Activated CD8-positive, alpha-beta memory T cell treated with anti-CD3 and anti-CD28 coated beads, Interleukin-2, amount 50 U/mL, for 4 hours (primary cell): ENCODE data around the gene SLC6A7.

Source experiments
- DNase-seq: peaks from one replicate; pipeline ENCODE4 v3.0.0-alpha.2; 2020

Gene SLC6A7

DNA sequence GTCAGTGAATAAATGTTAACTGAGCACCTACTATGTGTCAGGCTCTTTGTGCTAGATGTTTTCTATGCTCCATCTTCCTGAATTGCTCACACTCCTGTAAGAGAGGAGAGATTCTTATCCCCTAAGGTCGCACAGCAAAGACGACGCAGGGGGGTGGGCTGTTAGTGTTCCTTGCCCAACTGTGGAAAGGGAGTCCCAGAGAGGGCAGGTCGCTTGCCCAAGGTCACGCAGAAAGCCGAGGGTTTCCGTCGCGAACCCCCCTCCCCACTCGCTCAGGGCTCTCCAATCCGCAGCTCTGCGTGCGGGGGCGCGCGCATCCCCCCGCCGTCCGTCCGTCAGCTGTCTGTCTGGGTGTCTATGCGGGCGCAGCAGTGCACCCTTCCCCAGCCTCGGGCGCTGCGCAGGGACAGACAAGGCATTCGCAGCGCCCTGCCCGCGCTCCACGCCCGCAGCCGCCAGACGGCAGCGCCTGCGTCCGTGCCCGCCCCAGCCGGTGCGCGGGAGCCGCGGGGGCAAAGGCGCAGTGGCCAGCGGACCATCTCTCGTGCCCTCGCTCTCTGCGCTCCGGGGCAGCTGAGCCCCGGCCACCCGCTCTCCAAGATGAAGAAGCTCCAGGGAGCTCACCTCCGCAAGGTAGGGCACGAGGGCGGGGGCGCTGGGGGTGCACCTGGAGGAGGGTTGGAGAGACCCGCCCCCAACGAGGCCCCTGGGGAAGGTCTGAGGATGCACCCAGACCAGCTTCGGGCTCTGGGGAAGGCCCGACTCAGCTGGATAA lies at the start of gene SLC6A7:
Gene SLC6A7 (plus strand): TSS at position 335 of the 775 bp plus-strand sequence. CDS start 266 bp downstream, at position 601.
- no peak for DNase-seq

DNA sequence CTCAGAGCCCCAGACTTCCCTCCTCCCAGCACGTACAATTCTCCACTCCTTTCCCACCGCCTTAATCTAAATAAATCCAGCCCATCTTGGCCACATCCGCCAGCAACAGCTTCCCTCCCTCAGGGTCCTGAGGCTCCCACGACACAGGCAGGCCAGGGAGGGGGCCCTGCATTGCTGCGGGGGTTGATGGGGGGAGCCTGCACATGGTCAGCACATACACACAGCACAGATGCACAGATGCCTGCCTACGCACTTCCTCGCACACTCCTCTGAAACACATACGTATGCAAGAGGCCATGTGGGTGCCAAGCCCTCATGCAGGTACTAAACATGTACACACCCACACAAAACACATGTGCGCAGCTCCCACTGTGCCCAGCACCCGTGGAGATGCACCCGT lies 49.0 kb upstream of the SLC6A7 start:
- DNase-seq = no peak

DNA sequence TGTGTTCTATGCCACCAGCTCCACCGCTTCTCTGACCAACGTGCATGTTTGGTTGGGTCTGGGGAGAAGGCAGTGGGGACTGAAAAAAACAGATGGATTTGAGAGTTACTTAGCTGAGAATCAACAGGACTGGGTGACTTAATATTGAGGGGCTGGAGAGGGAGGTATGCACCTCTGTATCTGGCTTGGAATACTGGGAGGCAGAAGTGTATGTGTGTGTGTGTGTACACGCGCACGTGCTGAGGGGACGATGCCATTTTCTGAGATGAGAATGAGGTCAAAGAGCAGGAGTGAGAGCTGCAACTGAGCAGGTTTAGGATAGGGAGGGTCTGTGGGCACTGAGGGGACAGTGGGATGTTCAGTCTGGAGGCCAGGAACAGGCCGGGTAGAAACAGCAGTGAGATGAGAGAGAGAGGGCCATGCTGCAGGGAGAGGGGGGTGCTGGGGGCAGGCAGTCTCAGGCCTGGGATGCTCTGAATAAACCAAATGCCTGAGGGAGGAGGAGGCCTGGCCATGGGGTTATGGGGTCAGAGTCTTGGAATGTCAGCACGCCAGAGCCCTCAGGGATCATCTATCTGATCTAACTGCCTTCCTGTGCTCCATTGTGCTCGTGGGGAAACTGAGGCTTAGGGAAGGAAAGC lies 48.2 kb upstream of the SLC6A7 start:
- no peak for DNase-seq

DNA sequence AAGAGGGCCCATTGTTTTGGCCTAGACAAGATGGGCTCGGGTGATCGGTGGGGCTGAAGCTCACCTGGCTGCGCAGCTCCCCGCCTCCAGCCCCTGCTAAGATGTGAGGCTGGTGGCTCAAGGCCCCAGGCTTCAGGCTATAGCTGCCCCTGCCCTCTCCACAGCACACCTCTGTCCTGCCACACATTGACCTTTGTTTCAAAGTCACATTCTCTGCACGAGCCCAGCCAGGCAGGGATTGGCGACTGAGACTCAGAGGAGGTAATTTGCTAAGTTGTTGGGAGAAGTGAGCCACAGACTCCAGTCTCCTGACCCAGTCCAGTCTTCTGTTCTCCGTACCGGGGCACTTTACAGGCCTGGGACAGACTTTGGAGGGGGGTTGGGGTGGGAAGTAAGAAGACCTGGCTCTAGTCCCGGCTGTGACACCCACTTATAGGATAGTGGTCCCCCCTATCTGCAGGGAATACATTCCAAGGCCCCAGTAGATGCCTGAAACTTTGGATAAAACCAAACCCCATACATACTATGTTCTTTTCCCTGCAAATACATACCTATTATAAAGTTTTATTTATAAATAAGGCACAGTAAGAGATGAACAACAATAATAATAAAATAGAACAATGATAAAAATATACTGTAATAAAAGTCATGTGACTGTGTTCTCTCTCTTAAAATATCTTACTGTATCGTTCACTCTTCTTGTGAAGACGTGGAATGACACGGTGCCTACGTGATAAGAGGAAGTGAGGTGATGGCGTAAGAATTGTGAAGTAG lies 47.5 kb upstream of the SLC6A7 start:
- no peak for DNase-seq

DNA sequence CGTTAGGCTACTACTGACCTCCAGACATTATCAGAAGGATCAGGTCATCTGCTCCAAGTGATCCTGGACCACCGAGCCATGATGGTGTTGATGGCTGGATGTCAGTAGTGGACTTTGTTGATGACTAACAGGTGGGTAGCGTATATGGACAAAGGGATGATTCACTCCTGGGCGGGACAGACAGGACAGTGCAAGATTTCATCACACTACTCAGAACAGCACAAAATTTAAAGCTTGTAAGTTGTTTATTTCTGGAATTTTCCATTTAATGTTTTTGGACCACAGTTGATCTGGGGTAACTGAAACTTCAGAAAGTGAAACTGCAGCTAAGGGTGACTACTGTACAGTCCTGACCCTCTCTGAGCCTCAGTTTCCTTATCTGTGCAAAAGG lies 46.9 kb upstream of the SLC6A7 start:
- no peak for DNase-seq

DNA sequence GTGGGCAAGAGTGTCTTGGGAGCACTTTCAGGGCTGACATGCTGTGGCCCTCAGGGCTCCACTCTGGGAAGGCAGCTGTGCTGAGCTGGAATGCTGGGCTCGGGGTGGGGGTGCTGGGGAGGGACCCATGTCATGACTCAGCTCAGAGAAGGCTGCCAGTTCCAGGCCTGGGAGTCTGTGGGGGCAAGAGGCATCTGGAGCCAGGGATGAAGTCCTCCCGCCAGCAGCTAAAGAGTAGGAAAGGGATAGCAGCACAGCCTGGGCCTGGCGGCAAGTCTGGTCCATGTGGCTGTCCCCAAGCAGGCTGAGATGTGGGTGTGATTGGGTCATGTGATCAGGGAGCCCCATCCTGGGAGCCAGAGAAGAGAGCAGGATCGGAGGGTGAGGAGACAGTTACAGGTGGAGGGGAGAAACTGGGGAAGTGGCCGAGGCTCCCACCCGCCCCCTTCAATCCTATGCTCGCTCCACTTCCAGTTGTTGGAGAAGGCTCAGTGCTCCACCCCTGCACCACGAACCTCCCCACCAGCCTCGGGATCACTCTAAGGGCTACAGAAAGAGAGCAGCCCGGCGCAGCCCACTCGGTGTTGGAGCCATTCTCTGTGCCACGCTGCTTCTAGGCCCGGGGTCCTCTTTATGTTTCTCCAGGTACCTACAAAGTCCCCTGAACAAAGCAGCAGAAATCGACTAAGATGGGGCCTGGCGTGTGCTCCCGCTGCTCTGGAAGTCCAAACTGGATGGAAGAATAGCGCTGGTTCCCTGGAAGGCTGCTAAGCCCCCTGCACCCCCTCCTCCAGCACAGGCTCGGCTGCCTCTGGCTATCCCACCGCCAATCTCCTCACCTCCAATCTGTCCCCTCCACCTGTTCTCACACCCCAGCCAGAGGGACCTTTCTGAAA lies 46.3 kb upstream of the SLC6A7 start:
- no peak for DNase-seq

DNA sequence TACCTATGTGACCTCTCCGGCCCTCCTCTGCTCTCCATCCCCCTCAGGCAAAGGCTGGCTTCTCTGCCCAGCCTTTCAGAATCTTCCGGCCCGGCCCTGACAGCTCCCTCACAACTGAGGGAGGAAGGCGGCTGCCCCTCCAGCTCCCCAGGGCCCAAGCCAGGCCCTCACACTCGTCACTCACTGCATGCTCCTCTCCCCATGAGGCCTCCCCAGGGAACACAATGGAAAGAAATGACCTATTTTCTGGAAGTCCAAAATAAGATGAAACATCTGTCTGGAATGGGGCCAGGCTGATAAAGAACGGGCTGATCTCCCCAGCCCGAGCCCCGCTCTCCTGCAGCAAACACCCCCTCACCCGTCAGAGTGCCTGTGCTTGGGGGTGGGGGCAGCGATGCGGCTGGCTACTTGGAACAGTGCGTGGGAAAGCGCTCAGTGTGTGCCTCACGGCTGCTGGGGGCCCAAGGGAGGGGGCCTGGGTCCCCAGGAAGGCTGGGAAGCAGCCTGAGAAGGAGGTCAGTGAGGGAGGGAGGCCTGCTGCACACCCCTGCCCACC lies 45.5 kb upstream of the SLC6A7 start:
- DNase-seq = no peak

DNA sequence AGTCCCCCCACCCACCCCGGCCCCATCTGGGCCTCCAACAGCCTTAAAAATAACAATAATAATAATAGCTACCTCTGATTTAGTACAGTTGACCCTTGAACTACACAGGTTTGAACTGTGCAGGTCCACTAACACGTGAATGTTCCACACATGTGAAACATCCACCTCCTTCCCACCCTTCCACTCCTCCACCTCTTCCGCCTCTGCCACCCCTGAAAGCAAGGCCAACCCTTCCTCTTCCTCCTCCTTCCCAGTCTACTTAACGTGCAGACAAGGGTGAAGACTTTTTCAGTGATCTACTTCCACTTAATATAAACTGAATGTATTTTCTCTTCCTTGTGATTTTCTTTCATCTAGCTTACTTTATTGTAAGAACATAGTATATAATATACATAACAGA lies 45.0 kb upstream of the SLC6A7 start:
- DNase-seq = no peak

DNA sequence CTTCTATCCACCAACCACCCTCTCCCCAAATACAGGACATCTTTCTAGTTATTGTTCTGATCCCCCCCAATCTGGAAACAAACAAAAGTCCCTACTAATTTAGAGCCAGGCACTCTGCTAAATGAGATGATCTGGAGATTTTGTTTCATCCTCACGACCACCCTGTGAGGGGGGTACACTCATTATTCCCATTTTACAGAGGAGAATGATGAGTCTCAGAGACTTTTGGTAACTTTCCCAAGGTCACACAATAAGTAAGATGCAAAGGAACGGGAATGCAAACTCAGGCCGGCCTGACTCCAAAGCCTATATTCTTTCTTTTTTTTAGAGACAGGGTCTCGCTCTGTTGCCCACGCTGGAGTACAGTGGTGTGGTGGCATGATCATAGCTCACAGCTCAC lies 43.6 kb upstream of the SLC6A7 start:
- DNase-seq = no peak

DNA sequence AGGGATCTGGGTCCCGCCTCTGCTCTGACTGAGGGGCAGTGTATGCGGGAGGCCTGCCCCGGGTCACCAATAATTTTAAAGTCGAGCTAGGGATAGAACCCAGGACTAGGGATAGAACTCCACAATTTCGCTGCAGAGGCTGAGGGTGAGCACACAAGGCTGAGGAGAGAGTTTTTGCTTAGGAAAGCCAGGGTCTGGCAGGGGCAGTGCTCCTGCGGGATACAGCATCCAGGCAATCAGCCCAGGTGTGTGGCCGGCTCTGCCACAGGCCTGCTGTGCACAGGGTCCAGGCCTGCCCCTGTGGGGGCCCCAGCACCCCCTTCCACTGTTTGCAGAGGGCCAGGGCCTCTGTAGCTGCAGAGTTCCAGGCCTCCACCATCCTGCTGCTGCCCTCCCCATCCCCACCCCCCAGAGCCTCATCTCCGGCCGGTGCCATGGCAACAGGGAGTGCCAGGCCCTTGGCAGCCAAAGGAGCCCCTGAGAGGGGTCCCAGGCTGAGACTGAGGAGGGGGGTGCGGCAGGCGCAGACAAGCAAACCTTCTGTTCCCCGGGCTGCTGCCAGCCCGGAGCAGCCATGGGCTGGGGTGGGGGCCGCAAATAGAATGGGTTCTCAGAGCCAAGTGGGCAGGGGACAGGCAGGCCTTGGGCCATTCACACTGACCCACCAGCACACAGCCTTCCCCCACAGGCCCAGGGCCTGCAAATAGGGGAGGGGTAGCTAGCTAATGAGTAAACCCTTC lies 42.8 kb upstream of the SLC6A7 start:
- DNase-seq = no peak

DNA sequence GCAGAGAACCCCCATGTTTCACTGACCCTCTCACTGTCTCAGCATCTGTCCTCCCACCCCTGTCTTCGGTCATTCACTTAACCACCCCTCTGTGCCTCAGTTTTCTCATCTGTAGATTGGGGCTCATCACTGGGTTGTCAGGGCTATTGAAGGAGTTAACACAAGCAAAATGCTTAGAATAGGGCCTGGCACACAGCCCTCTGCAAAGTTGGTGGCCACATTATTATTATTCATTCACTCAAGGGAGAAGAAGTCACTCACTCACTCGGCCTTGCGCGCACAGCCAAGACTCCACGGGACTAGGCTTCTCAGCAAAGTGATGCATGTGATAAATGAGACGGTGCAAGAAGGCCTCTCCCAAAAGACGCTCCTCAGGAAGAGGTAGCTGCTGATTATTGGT lies 42.2 kb upstream of the SLC6A7 start:
- DNase-seq = no peak

DNA sequence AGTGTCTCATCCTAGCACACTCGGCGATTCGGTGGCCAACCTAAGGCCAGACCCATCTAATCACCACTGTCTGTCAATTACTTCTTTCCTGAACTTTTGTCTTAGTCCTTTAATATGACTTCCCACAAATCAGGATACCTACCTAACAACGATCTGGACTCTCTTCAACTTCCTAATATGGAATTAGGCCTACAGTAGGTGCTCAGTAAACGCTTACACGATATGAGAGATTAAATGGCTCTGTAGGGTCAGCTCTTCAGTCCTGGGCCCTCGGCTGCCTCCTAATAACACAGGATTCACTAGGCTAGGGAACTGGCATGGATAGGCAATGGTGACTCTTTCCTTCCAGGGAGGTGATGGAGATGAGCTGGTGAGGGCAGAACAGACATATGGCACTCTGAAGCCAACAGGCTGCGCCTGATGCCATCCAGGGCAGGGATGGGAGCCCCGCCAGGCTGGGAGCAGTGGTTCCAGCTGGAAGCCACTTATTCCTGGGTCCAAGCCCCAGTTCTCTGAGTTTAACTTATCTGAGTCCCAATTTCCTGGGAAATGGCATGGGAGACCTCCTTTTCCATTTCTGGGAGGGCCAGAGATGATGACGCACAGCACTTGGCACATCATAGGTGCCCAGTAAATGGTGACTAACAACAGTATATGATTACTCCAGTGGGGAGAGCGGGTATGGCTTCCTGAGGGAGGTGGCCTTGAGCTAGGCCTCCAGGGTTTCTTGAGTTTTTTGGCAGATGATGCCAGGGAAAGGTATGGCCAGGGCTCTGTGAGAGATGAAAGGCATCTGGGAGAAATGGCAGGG lies 41.5 kb upstream of the SLC6A7 start:
- no peak for DNase-seq

DNA sequence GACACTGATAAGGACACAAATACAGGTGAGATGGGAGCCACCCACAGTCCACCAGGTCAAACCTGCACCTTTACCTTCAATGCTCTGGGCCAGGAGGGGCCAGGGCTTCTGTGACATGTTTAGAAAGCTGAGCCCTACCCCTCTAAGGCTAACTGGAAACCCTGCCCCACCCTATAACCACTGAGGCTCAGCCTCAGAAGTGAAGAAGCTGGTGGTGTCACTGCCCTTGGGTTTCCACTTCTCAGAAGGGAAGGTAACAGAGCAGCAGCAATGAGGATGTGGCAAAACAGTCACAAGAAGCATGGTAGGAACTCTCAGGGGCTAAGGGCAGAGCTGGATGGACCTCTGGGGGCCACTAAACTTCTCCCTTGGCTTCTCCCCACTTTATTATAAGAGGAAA lies 40.2 kb upstream of the SLC6A7 start:
- DNase-seq = no peak

DNA sequence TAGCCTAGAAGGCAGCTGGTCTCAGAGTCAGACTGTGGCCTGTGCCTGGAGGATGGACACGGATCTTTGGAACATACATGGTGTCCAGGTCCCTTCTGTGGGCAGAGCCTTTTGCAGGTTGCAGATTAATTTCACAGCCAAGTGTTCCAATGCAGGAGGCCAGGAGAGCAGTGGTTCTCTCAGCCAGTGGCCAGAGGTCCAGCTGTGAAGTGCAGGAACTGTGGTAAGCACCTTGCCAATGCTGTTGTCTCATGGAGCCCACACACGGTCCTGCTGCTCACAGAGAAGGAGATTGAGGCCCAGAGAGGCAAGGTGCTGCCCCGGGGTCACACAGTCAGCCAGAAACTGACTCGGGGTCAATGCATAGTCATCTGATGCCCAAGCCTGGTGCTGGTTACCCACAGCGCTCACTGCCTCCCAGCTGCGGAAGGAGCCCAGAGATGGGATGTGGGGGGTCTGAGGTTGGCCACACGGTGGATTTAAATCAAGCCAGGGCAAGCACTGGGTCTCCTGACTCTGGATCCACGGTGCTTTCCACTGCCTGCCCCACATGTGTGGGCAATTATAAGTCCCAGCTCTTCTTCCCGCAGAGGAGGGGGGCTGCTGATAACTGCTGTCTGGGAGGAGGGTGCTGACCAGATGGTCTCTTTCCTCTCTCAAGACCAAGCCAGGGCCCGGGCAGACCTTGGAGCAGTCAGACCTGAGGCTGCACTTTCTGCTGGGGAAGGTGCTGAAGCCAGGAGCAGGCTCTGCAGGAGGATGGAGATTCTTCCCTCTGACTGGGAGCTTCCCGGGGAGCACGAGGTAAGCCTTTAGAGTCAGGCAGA lies 37.0 kb upstream of the SLC6A7 start:
- DNase-seq = no peak

DNA sequence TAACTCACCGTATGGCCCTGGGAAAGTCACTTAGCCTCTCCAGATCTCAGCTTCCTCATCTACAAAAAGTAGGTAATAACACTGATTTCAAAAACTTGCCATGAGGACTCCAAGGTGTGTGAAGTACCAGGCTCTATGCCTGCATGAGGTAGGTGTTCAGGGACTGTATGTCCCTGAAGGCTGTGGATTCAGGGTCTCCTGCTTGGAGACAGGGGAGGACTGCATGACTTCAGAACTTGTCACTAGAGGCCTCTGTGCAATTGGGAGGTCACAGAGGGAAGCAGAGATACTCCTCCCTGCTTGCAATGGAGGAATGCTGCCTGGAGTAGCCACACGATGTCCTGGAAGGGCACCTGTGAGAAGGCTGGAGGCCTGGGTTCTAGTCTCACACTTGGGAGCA lies 36.4 kb upstream of the SLC6A7 start:
- no peak for DNase-seq

DNA sequence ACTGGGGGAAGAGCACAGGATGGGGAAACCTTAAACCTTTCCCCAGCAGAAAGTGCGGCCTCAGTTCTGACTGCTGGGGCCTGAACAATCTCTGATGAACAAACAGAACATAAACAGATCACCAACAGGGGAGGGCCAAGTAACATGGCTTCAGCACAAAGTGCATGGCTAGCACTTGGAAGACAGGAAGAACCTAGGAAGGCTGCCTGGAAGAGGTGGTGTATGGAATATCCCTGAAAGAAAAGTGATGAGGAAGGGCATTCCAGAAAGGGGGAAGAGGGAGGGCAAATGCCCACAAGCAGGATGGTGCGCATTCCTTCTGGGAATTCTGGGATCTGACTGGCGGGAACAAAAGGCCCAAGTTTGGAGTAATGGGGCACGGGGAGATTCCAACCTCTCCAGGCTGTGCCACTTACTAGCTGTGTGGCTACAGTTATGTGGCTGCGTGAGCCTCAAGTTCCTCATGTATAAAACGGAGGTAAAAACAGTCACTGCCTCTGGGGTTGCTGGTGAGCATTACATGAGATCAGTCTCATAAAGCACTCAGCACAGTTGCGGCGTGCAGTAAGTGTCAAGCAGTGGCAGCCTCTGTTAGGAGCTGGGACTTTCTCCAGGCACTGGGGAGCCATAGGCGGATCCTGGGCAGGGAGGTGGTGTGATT lies 35.8 kb upstream of the SLC6A7 start:
- no peak for DNase-seq

DNA sequence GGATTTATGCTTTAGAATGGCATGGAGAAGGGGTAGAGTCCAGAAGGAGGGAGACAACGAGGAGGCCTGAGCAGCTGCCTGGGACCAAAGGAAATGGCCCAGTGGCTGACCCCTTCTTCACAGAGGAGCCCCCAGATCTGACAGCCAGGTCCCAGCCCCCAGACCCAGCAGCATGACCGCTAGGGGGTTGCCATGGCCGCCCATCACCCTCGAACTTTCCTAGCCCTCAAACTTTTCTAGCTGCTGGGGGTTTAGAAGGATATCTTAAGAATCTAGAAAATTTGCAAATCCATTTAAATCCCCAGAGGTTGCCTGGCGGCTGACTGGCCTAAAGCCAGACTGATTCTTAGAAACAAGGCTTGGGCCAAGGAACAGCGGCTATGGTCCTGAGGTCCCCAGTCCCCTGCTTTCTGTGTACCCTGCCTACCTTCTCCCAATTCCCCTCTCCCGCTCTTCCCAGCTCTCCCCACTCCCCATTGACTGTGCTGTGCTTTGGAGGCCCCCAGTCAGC lies 35.2 kb upstream of the SLC6A7 start:
- no peak for DNase-seq

DNA sequence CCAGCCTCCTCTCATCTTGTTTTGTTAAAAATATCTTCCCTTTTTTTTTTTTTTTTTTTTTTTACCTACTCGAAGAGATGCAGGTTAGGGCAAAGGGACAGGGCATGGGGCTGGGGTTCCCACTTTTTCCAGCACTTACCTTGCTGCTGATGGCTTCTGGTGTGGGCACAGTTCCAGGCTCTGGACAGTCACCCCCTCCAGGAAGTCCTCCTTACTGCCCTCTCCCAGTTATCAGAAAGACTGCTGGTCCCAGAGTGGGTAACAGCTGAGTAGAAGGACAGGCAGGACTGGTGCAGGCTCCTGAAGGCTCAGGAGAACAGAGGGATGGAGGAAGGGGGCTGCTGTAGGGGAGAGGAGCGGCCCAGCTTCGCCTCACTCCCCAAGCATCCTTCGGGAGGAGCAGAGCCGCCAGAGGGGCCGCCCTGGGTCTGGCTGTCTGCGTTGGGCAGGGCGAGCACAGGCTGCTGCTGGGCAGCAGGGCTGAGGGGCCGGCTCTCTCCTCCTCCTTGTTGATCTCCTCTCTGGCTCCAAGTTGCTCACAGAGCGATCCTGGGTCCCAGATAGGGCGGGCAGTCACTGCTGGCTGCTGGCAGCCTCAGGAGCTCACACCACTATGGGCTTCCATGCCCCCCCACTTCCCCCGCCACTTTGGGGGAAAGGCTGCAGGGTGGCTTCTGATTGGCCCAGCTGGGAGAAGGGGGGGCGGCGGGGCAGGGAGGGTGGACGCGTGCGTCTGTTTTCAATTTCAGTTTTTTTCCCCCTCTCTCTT lies 34.4 kb upstream of the SLC6A7 start, which contains the start of gene PDGFRB:
Gene PDGFRB (minus strand): TSS at position 588 of the 769 bp plus-strand sequence. CDS start 18,798 bp downstream, outside the sequence.
- DNase-seq = peak; percentile 65
